ENCODE results near the gene FBXW10. TPM values are rescaled to one million over a fixed set of nuclear protein-coding genes. Genes with fewer than 3 reads are reported as not detected.
"Not testable (repeated sequence)": the region's sequence is repeated elsewhere in the genome, so short reads cannot be mapped to it uniquely, and the experiment has no call there.

The FBXW10 gene
- total RNA-seq, 4 donors from 2014 or later = 0.07 TPM; not detected in 3

DNA sequence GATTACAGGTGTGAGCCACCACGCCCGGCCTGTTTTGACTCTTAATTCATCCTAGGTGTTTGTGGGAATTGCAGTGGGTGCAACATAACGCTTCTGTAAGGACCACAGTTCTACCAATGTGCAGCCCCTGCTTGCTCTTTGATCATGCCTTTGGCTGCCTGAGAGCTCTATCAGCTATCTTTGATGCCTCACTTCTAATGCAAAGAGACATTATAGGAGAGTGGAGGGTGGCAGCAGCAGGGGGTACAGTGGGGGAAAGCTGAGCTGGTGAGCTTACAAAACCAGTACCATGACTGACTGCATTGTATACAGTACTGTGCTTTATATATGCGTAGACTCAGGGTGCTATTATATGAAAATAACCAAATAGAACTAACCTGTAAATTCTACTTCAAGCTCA is 26.7 kb downstream of the FBXW10 start:
- H3K36me3 ChIP-seq; H3K27ac ChIP-seq; H3K4me3 ChIP-seq; H3K9me3 ChIP-seq; H3K27me3 ChIP-seq; DNase-seq; H3K4me1 ChIP-seq; intact Hi-C loops (cut with DNase I; ENCODE audit: low total_unique reads): not testable (repeated sequence)

DNA sequence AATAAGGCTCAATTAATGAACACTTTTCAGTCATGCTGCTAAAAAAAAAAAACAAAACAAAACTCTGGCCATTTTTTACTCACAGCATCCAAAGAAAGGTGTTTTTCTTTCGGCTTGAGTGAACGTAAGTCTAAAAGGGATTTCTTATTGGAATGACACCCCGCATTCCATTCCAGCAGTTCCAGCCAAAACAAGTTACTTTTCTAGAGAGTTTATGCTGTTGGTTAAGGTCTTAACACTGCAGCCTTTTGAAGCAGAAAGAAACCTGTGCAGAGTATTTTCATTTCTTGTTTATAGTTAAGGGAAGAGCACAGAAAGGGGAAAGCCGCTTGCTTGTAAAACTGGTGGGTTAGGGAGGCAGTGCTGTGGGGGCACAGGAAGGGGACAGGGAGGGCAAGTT is 27.2 kb downstream of the FBXW10 start:
- DNase-seq; H3K27ac ChIP-seq; H3K4me3 ChIP-seq; H3K9me3 ChIP-seq; intact Hi-C loops (cut with DNase I; ENCODE audit: low total_unique reads); H3K4me1 ChIP-seq; H3K27me3 ChIP-seq; H3K36me3 ChIP-seq: not testable (repeated sequence)

- no peak overlapping the region for H3K27ac ChIP-seq
- H3K4me1 ChIP-seq = no peaks in the 10 kb centered on the region
- intact Hi-C loops (cut with DNase I; ENCODE audit: low total_unique reads) = no loop called here
- TF ChIP-seq POLR2A (IDR thresholded peaks at IDR 0.05) = no peak
- TF ChIP-seq, protein P1, sequence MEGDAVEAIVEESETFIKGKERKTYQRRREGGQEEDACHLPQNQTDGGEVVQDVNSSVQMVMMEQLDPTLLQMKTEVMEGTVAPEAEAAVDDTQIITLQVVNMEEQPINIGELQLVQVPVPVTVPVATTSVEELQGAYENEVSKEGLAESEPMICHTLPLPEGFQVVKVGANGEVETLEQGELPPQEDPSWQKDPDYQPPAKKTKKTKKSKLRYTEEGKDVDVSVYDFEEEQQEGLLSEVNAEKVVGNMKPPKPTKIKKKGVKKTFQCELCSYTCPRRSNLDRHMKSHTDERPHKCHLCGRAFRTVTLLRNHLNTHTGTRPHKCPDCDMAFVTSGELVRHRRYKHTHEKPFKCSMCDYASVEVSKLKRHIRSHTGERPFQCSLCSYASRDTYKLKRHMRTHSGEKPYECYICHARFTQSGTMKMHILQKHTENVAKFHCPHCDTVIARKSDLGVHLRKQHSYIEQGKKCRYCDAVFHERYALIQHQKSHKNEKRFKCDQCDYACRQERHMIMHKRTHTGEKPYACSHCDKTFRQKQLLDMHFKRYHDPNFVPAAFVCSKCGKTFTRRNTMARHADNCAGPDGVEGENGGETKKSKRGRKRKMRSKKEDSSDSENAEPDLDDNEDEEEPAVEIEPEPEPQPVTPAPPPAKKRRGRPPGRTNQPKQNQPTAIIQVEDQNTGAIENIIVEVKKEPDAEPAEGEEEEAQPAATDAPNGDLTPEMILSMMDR (IDR thresholded peaks at IDR 0.05) = no peak
- H3K27me3 ChIP-seq = no peaks in the 10 kb centered on the region
- no peak for DNase-seq
- H3K9me3 ChIP-seq = no peaks in the 10 kb centered on the region
- no peak overlapping the region for H3K4me3 ChIP-seq
- H3K36me3 ChIP-seq = no peaks in the 10 kb centered on the region
Measured at GRCh38 chr17:18772471-18772870, 28.6 kb downstream of the FBXW10 start.

DNA sequence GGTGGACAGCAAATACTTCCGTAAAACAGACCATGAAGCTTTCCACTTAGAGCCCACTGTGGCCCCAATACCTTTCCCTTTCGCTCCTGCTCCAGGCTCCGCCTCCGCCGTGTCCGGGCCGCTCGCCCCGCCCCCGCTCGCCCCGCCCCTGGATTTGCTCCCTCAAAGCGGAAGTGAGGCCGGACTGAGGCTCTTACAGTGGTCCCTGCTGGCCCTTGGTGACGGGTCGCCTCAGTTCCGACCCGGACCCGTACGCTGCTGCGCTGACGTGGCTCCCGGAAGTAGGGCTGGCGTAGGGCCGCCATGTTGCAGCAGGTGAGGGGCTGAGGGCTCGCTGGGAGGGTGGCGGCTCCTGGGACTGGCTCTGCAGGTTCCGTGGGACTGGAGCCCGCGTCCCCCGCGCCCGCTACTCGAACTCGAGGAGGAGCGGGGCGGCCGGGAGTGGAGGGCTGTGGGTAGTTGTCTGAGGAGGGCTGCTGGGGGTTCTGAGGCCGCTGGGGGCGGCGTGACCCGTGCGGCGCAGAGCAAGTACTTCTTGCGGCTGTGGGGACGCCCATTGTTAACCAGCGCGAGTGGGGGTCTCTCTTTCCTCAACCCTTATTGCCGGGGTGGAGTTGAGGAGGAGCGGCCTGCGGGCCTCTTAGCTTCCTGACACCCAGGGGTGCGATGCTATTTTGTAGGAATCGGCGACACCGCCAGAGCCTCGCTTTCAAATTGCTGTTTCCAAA is 37.3 kb downstream of the FBXW10 start, which contains the start of gene TVP23B:
Gene TVP23B, plus strand, starts transcription at position 193 of the 728 bp plus-strand sequence. Its CDS starts 111 bp downstream, at position 304.
- H3K27me3 ChIP-seq; H3K4me1 ChIP-seq; intact Hi-C loops (cut with DNase I; ENCODE audit: low total_unique reads); H3K9me3 ChIP-seq; H3K36me3 ChIP-seq: not testable (repeated sequence)
- peak within 1 kb of the TSS; percentile 67 to 75 for H3K4me3 ChIP-seq
- DNase-seq = peak; percentile 97 to 98
- H3K27ac ChIP-seq = peak within 1 kb of the TSS; percentile 77 to 87
- peak; percentile 74 to 84 for TF ChIP-seq POLR2A (IDR thresholded peaks at IDR 0.05)
- TF ChIP-seq, protein P1 (IDR thresholded peaks at IDR 0.05) = peak in 1 of 4 experiments; percentile 25

DNA sequence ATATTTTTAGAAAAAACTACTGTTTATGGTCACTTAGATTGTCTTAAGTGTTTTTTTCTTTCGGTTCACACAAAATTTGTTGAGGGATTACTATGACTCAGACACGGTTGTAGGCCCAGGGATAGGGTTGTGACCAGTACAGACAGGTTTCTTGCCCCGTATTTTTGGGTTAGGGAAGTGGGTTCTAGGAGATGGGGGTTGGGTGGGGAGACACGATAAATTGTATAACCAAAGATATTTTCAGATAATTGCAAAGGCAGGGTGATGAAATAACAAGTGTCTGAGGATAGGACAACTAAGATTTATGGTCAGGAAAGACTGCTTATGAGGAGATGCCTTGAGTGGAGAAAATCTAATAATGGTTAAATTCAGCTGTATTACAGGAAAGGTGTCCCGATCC is 38.0 kb downstream of the FBXW10 start:
- H3K9me3 ChIP-seq; intact Hi-C loops (cut with DNase I; ENCODE audit: low total_unique reads); DNase-seq; H3K27me3 ChIP-seq; H3K27ac ChIP-seq; H3K36me3 ChIP-seq; H3K4me1 ChIP-seq: not testable (repeated sequence)
- H3K4me3 ChIP-seq = peak overlapping the region in 1 of 2 donors; percentile 67

GRCh38 chr17:18785933-18786332 is 42.1 kb downstream of the FBXW10 start:
- H3K4me3 ChIP-seq; intact Hi-C loops (cut with DNase I; ENCODE audit: low total_unique reads); H3K27ac ChIP-seq; H3K4me1 ChIP-seq; H3K36me3 ChIP-seq; H3K27me3 ChIP-seq; H3K9me3 ChIP-seq; DNase-seq: not testable (repeated sequence)

GRCh38 chr17:18786890-18787289 is 43.0 kb downstream of the FBXW10 start:
- H3K36me3 ChIP-seq; H3K27me3 ChIP-seq; intact Hi-C loops (cut with DNase I; ENCODE audit: low total_unique reads); H3K4me3 ChIP-seq; H3K4me1 ChIP-seq; H3K9me3 ChIP-seq; DNase-seq; H3K27ac ChIP-seq: not testable (repeated sequence)

GRCh38 chr17:18791402-18791801 is 47.5 kb downstream of the FBXW10 start:
- DNase-seq; intact Hi-C loops (cut with DNase I; ENCODE audit: low total_unique reads); H3K9me3 ChIP-seq: not testable (repeated sequence)

GRCh38 chr17:18794841-18795240 is 51.0 kb downstream of the FBXW10 start:
- H3K9me3 ChIP-seq; H3K36me3 ChIP-seq; H3K4me1 ChIP-seq; H3K4me3 ChIP-seq; intact Hi-C loops (cut with DNase I; ENCODE audit: low total_unique reads); H3K27me3 ChIP-seq; DNase-seq; H3K27ac ChIP-seq: not testable (repeated sequence)

More at GRCh38 chr17:18791402-18791801, 47.5 kb downstream of the FBXW10 start:
- H3K4me1 ChIP-seq, H3K4me3 ChIP-seq, H3K36me3 ChIP-seq, H3K27me3 ChIP-seq, H3K27ac ChIP-seq: not testable (repeated sequence)

- H3K9me3 ChIP-seq; DNase-seq; H3K4me3 ChIP-seq; H3K27me3 ChIP-seq; H3K4me1 ChIP-seq; H3K36me3 ChIP-seq; H3K27ac ChIP-seq; intact Hi-C loops (cut with DNase I; ENCODE audit: low total_unique reads): not testable (repeated sequence)
Measured at GRCh38 chr17:18796887-18797286, 53.0 kb downstream of the FBXW10 start.

GRCh38 chr17:18803458-18804245 is 59.8 kb downstream of the FBXW10 start:
- intact Hi-C loops (cut with DNase I; ENCODE audit: low total_unique reads); H3K9me3 ChIP-seq; DNase-seq; H3K27me3 ChIP-seq; H3K36me3 ChIP-seq; H3K27ac ChIP-seq; H3K4me3 ChIP-seq; H3K4me1 ChIP-seq: not testable (repeated sequence)
